ENCODE data around the gene RPF1. TPM values are rescaled to one million over a fixed set of nuclear protein-coding genes. Genes with fewer than 3 reads are reported as not detected.

Gene RPF1
- polyA plus RNA-seq, 1 donor from 2014 or later, result 64.3 TPM

DNA sequence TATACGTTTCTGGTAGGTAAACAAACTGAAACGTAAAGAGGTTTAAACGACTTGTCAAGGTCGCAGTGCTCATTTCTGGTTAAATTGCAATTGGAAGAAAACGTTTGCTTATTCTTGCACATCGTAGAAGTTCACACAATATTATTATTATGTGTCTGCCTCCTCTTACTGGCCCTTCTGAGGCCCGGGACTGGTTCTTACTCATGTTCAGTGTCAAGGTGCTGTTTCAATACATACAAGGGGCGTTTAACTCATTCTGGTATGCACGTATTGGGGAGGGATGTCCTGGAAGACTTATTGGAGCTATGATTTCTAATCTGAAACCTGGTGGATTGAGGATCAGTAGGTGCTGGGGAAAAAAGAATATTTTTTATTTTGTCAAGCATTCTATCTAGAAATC is 932 bp downstream of the RPF1 start:
- no peak for TF ChIP-seq EZH2 (IDR thresholded peaks at IDR 0.05; ENCODE audit: borderline replicate concordance, insufficient read depth, low read length, poor library complexity, severe bottlenecking)
- no peak for TF ChIP-seq POLR2AphosphoS5 (IDR thresholded peaks at IDR 0.05)
- TF ChIP-seq TAF1 (IDR thresholded peaks at IDR 0.05; ENCODE audit: low read depth), result no peak
- TF ChIP-seq SMC3 (conservative IDR thresholded peaks at IDR 0.05; ENCODE audit: poor library complexity), result no peak
- no peak for TF ChIP-seq MXI1 (conservative IDR thresholded peaks at IDR 0.05; ENCODE audit: poor library complexity, severe bottlenecking)
- TF ChIP-seq, protein P1, sequence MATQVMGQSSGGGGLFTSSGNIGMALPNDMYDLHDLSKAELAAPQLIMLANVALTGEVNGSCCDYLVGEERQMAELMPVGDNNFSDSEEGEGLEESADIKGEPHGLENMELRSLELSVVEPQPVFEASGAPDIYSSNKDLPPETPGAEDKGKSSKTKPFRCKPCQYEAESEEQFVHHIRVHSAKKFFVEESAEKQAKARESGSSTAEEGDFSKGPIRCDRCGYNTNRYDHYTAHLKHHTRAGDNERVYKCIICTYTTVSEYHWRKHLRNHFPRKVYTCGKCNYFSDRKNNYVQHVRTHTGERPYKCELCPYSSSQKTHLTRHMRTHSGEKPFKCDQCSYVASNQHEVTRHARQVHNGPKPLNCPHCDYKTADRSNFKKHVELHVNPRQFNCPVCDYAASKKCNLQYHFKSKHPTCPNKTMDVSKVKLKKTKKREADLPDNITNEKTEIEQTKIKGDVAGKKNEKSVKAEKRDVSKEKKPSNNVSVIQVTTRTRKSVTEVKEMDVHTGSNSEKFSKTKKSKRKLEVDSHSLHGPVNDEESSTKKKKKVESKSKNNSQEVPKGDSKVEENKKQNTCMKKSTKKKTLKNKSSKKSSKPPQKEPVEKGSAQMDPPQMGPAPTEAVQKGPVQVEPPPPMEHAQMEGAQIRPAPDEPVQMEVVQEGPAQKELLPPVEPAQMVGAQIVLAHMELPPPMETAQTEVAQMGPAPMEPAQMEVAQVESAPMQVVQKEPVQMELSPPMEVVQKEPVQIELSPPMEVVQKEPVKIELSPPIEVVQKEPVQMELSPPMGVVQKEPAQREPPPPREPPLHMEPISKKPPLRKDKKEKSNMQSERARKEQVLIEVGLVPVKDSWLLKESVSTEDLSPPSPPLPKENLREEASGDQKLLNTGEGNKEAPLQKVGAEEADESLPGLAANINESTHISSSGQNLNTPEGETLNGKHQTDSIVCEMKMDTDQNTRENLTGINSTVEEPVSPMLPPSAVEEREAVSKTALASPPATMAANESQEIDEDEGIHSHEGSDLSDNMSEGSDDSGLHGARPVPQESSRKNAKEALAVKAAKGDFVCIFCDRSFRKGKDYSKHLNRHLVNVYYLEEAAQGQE (IDR thresholded peaks at IDR 0.05; ENCODE audit: borderline replicate concordance), result no peak
- TF ChIP-seq RAD21 (conservative IDR thresholded peaks at IDR 0.05), result no peak
- TF ChIP-seq EP300 (conservative IDR thresholded peaks at IDR 0.05; ENCODE audit: poor library complexity, severe bottlenecking), result no peak
- TF ChIP-seq, protein P2, sequence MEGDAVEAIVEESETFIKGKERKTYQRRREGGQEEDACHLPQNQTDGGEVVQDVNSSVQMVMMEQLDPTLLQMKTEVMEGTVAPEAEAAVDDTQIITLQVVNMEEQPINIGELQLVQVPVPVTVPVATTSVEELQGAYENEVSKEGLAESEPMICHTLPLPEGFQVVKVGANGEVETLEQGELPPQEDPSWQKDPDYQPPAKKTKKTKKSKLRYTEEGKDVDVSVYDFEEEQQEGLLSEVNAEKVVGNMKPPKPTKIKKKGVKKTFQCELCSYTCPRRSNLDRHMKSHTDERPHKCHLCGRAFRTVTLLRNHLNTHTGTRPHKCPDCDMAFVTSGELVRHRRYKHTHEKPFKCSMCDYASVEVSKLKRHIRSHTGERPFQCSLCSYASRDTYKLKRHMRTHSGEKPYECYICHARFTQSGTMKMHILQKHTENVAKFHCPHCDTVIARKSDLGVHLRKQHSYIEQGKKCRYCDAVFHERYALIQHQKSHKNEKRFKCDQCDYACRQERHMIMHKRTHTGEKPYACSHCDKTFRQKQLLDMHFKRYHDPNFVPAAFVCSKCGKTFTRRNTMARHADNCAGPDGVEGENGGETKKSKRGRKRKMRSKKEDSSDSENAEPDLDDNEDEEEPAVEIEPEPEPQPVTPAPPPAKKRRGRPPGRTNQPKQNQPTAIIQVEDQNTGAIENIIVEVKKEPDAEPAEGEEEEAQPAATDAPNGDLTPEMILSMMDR (IDR thresholded peaks at IDR 0.05; ENCODE audit: poor library complexity, severe bottlenecking), result no peak
- no peaks in the 10 kb centered on the region for H3K36me3 ChIP-seq (ENCODE audit: insufficient read depth, low read length)
- no peak overlapping the region for H3K27ac ChIP-seq (ENCODE audit: low read length)
- peak overlapping the region; percentile 76 for H3K9ac ChIP-seq (ENCODE audit: low read length)
- no peaks in the 10 kb centered on the region for H3K9me2 ChIP-seq (ENCODE audit: insufficient read depth, low read length)
- H3F3A ChIP-seq (ENCODE audit: insufficient read depth, low read length, poor library complexity, severe bottlenecking), result peaks cover 6% of the 10 kb centered on the region
- H3K9me3 ChIP-seq (ENCODE audit: low read length), result no peaks in the 10 kb centered on the region
- H3K79me2 ChIP-seq (replicated peaks; ENCODE audit: insufficient read depth, low read length), result peaks cover 25% of the 10 kb centered on the region
- H4K20me1 ChIP-seq (ENCODE audit: insufficient read depth), result no peaks in the 10 kb centered on the region
- H2AFZ ChIP-seq (ENCODE audit: low read depth, low read length), result peak overlapping the region; percentile 86
- H3K27me3 ChIP-seq (ENCODE audit: insufficient read depth, low read depth, low read length), result peaks cover under 1% of the 10 kb centered on the region
- peak overlapping the region; percentile 75 for H3K4me3 ChIP-seq (ENCODE audit: low read length)
- peak overlapping the region; percentile 76 for H3K4me2 ChIP-seq (ENCODE audit: low read length)

DNA sequence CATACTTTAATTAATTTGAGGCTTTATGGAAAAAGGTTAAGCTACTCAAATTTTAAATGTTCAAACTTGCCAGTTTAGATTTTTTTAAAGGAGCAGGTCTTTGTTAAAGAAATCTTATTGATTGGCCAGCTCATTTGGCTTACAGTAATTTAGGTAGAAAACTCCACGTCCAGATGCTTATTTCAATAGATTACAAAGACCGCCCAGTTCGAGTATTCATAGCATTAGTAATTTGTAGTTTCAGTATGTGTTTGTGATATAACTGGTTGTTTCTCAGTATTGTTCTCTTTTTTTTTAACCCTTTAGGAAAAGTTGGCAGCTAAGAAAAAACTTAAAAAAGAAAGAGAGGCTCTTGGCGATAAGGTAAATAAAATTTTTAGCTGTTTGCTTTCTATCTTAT is 1.6 kb downstream of the RPF1 start:
- no peak overlapping the region for H3K27ac ChIP-seq (ENCODE audit: low read length)
- no peak overlapping the region for H2AFZ ChIP-seq (ENCODE audit: low read depth, low read length)
- peak overlapping the region; percentile 75 for H3K4me3 ChIP-seq (ENCODE audit: low read length)
- peaks cover 6% of the 10 kb centered on the region for H3F3A ChIP-seq (ENCODE audit: insufficient read depth, low read length, poor library complexity, severe bottlenecking)
- peak overlapping the region; percentile 76 for H3K4me2 ChIP-seq (ENCODE audit: low read length)
- H3K9me3 ChIP-seq (ENCODE audit: low read length), result no peaks in the 10 kb centered on the region
- H3K79me2 ChIP-seq (replicated peaks; ENCODE audit: insufficient read depth, low read length), result peaks cover 28% of the 10 kb centered on the region
- no peaks in the 10 kb centered on the region for H3K36me3 ChIP-seq (ENCODE audit: insufficient read depth, low read length)
- peak overlapping the region; percentile 76 for H3K9ac ChIP-seq (ENCODE audit: low read length)
- no peaks in the 10 kb centered on the region for H3K27me3 ChIP-seq (ENCODE audit: insufficient read depth, low read depth, low read length)
- no peaks in the 10 kb centered on the region for H3K9me2 ChIP-seq (ENCODE audit: insufficient read depth, low read length)
- TF ChIP-seq SMC3 (conservative IDR thresholded peaks at IDR 0.05; ENCODE audit: poor library complexity) (no peak), EP300 (conservative IDR thresholded peaks at IDR 0.05; ENCODE audit: poor library complexity, severe bottlenecking) (no peak), EZH2 (IDR thresholded peaks at IDR 0.05; ENCODE audit: borderline replicate concordance, insufficient read depth, low read length, poor library complexity, severe bottlenecking) (no peak)
- no peaks in the 10 kb centered on the region for H4K20me1 ChIP-seq (ENCODE audit: insufficient read depth)

All from neural cell (in vitro differentiated cells).